Activated CD4-positive, alpha-beta memory T cell treated with anti-CD3 and anti-CD28 coated beads for 36 hours (primary cell): ENCODE results near the gene SHROOM3. TPM values are rescaled to one million over a fixed set of nuclear protein-coding genes. Genes with fewer than 3 reads are reported as not detected.

ENCODE experiments used
- CTCF ChIA-PET: fragments of 350-600 bp; sonication (Branson Sonifier 250); formaldehyde crosslinking; loops from one replicate; lab custom pipeline; 2021; ENCODE audit warnings: antibody characterized with exemption, inconsistent platforms; lab: Charles Lee
- POLR2A ChIA-PET: fragments of 350-600 bp; sonication (Branson Sonifier 250); formaldehyde crosslinking; loops from one replicate; lab custom pipeline; 2021; ENCODE audit warnings: antibody characterized with exemption; lab: Charles Lee
- DNase-seq: peaks from one replicate; pipeline ENCODE4 v3.0.0-alpha.2; 2020
- H3K27ac Mint-ChIP-seq: one replicate; pipeline ENCODE4 v1.8.0; 2021; ENCODE audit warnings: mixed read lengths
- H3K27me3 Mint-ChIP-seq: one replicate; pipeline ENCODE4 v1.8.0; 2021; ENCODE audit warnings: mixed read lengths
- H3K36me3 Mint-ChIP-seq: one replicate; pipeline ENCODE4 v1.8.0; 2021; ENCODE audit warnings: mixed read lengths
- H3K4me1 Mint-ChIP-seq: one replicate; pipeline ENCODE4 v1.8.0; 2021; ENCODE audit warnings: low read depth, mixed read lengths
- H3K4me3 Mint-ChIP-seq: one replicate; pipeline ENCODE4 v1.8.0; 2021; ENCODE audit warnings: mild to moderate bottlenecking, mixed read lengths
- H3K9me3 Mint-ChIP-seq: one replicate; pipeline ENCODE4 v1.8.0; 2021; ENCODE audit warnings: mixed read lengths
- intact Hi-C: fragments of 100-400 bp; cut with micrococcal nuclease; formaldehyde crosslinking; loops from one replicate; pipeline ENCODE4 v1.15.1; 2023
- total RNA-seq, 2 experiments: library from RNA; stranded (reverse); gene quantifications; one replicate each; pipeline ENCODE4 v1.2.3, GENCODE V29; 2021

The SHROOM3 gene
- total RNA-seq, 2 experiments from 2014 or later: not detected

GRCh38 chr4:76652389-76652788, 217.4 kb downstream of the SHROOM3 start:
- DNase-seq: no peak
- Mint-ChIP-seq H3K4me1 (no peaks in the 10 kb centered on the region), H3K36me3 (no peaks in the 10 kb centered on the region), H3K9me3 (peaks cover 5% of the 10 kb centered on the region), H3K27ac (no peak overlapping the region), H3K27me3 (peaks cover 4% of the 10 kb centered on the region), H3K4me3 (no peak overlapping the region)
- intact Hi-C loops: no loop called here
- POLR2A ChIA-PET: no interaction called here
- CTCF ChIA-PET: no interaction called here

GRCh38 chr4:76654084-76654483, 219.1 kb downstream of the SHROOM3 start:
- no peak for DNase-seq
- no peak overlapping the region for H3K4me3 Mint-ChIP-seq
- peaks cover 6% of the 10 kb centered on the region for H3K27me3 Mint-ChIP-seq
- no peak overlapping the region for H3K27ac Mint-ChIP-seq
- peaks cover 5% of the 10 kb centered on the region for H3K9me3 Mint-ChIP-seq
- peaks cover 4% of the 10 kb centered on the region for H3K4me1 Mint-ChIP-seq
- ChIA-PET POLR2A (no interaction called here), CTCF (no interaction called here)
- H3K36me3 Mint-ChIP-seq: no peaks in the 10 kb centered on the region
- intact Hi-C loops: no loop called here

GRCh38 chr4:76654791-76655190, 219.8 kb downstream of the SHROOM3 start:
- H3K27ac Mint-ChIP-seq: no peak overlapping the region
- peaks cover 8% of the 10 kb centered on the region for H3K27me3 Mint-ChIP-seq
- H3K4me1 Mint-ChIP-seq: peaks cover 4% of the 10 kb centered on the region
- peaks cover 5% of the 10 kb centered on the region for H3K9me3 Mint-ChIP-seq
- intact Hi-C loops: no loop called here
- ChIA-PET CTCF (interaction anchor here (0.6 kb wide), 1 partner anchor 12 kb away, joined by 4 read pairs; no protein-coding TSS in a partner anchor), POLR2A (no interaction called here)
- H3K36me3 Mint-ChIP-seq: no peaks in the 10 kb centered on the region
- no peak for DNase-seq
- no peak overlapping the region for H3K4me3 Mint-ChIP-seq

GRCh38 chr4:76655566-76656479, 220.8 kb downstream of the SHROOM3 start:
- ChIA-PET POLR2A (no interaction called here), CTCF (no interaction called here)
- no peak for DNase-seq
- Mint-ChIP-seq H3K9me3 (peaks cover 2% of the 10 kb centered on the region), H3K27ac (no peak overlapping the region), H3K27me3 (peaks cover 10% of the 10 kb centered on the region), H3K4me1 (peaks cover 4% of the 10 kb centered on the region), H3K4me3 (no peak overlapping the region), H3K36me3 (no peaks in the 10 kb centered on the region)
- intact Hi-C loops: no loop called here

- Mint-ChIP-seq H3K9me3 (no peaks in the 10 kb centered on the region), H3K4me1 (peaks cover 4% of the 10 kb centered on the region), H3K27me3 (peaks cover 11% of the 10 kb centered on the region), H3K4me3 (no peak overlapping the region), H3K27ac (no peak overlapping the region), H3K36me3 (no peaks in the 10 kb centered on the region)
- DNase-seq: no peak
- intact Hi-C loops: no loop called here
- ChIA-PET POLR2A (no interaction called here), CTCF (no interaction called here)
These were observed 222.4 kb downstream of the SHROOM3 start for GRCh38 chr4:76657443-76657842.

- H3K27ac Mint-ChIP-seq: no peak overlapping the region
- H3K27me3 Mint-ChIP-seq: peaks cover 11% of the 10 kb centered on the region
- no peak overlapping the region for H3K4me3 Mint-ChIP-seq
- H3K36me3 Mint-ChIP-seq: no peaks in the 10 kb centered on the region
- CTCF ChIA-PET: interaction anchor here (0.6 kb wide), 1 partner anchor 278 kb away, joined by 3 read pairs; no protein-coding TSS in a partner anchor
- POLR2A ChIA-PET: no interaction called here
- H3K4me1 Mint-ChIP-seq: peaks cover 4% of the 10 kb centered on the region
- intact Hi-C loops: no loop called here
- no peak for DNase-seq
- no peaks in the 10 kb centered on the region for H3K9me3 Mint-ChIP-seq
These were observed 223.4 kb downstream of the SHROOM3 start for GRCh38 chr4:76658231-76659102.

GRCh38 chr4:76659103-76659490, 224.1 kb downstream of the SHROOM3 start:
- ChIA-PET CTCF (interaction anchor here (0.6 kb wide), 1 partner anchor 277 kb away, joined by 3 read pairs; no protein-coding TSS in a partner anchor), POLR2A (no interaction called here)
- H3K9me3 Mint-ChIP-seq: no peaks in the 10 kb centered on the region
- H3K4me1 Mint-ChIP-seq: peaks cover 4% of the 10 kb centered on the region
- H3K4me3 Mint-ChIP-seq: no peak overlapping the region
- no peak overlapping the region for H3K27ac Mint-ChIP-seq
- no peaks in the 10 kb centered on the region for H3K36me3 Mint-ChIP-seq
- no peak for DNase-seq
- peaks cover 9% of the 10 kb centered on the region for H3K27me3 Mint-ChIP-seq
- intact Hi-C loops: no loop called here

- CTCF ChIA-PET: no interaction called here
- DNase-seq: no peak
- no peaks in the 10 kb centered on the region for H3K9me3 Mint-ChIP-seq
- H3K4me3 Mint-ChIP-seq: no peak overlapping the region
- peaks cover 7% of the 10 kb centered on the region for H3K4me1 Mint-ChIP-seq
- intact Hi-C loops: no loop called here
- peaks cover 11% of the 10 kb centered on the region for H3K27me3 Mint-ChIP-seq
- H3K36me3 Mint-ChIP-seq: no peaks in the 10 kb centered on the region
- H3K27ac Mint-ChIP-seq: no peak overlapping the region
- POLR2A ChIA-PET: no interaction called here
These were observed 228.8 kb downstream of the SHROOM3 start for GRCh38 chr4:76663824-76664223.

GRCh38 chr4:76665153-76665552, 230.1 kb downstream of the SHROOM3 start:
- POLR2A ChIA-PET: no interaction called here
- peaks cover 6% of the 10 kb centered on the region for H3K27me3 Mint-ChIP-seq
- H3K4me3 Mint-ChIP-seq: no peak overlapping the region
- CTCF ChIA-PET: interaction anchor here (0.7 kb wide), 1 partner anchor 380 kb away, joined by 4 read pairs; no protein-coding TSS in a partner anchor
- no peak overlapping the region for H3K27ac Mint-ChIP-seq
- H3K9me3 Mint-ChIP-seq: no peaks in the 10 kb centered on the region
- intact Hi-C loops: no loop called here
- DNase-seq: no peak
- peaks cover 5% of the 10 kb centered on the region for H3K4me1 Mint-ChIP-seq
- no peaks in the 10 kb centered on the region for H3K36me3 Mint-ChIP-seq

GRCh38 chr4:76665721-76666120, 230.7 kb downstream of the SHROOM3 start:
- Mint-ChIP-seq H3K36me3 (no peaks in the 10 kb centered on the region), H3K4me1 (peaks cover 5% of the 10 kb centered on the region), H3K9me3 (no peaks in the 10 kb centered on the region), H3K4me3 (no peak overlapping the region), H3K27ac (no peak overlapping the region), H3K27me3 (peaks cover 5% of the 10 kb centered on the region)
- CTCF ChIA-PET: interaction anchor here (0.7 kb wide), 1 partner anchor 379 kb away, joined by 4 read pairs; no protein-coding TSS in a partner anchor
- no peak for DNase-seq
- POLR2A ChIA-PET: no interaction called here
- intact Hi-C loops: no loop called here

GRCh38 chr4:76666944-76667532, 232.0 kb downstream of the SHROOM3 start:
- ChIA-PET CTCF (no interaction called here), POLR2A (no interaction called here)
- no peak for DNase-seq
- H3K27me3 Mint-ChIP-seq: peaks cover 5% of the 10 kb centered on the region
- no peak overlapping the region for H3K4me3 Mint-ChIP-seq
- H3K36me3 Mint-ChIP-seq: no peaks in the 10 kb centered on the region
- peaks cover 5% of the 10 kb centered on the region for H3K4me1 Mint-ChIP-seq
- no peaks in the 10 kb centered on the region for H3K9me3 Mint-ChIP-seq
- H3K27ac Mint-ChIP-seq: no peak overlapping the region
- intact Hi-C loops: no loop called here

- intact Hi-C loops: no loop called here
- Mint-ChIP-seq H3K36me3 (no peaks in the 10 kb centered on the region), H3K4me1 (peaks cover 5% of the 10 kb centered on the region), H3K4me3 (no peak overlapping the region), H3K9me3 (no peaks in the 10 kb centered on the region), H3K27ac (no peak overlapping the region), H3K27me3 (peaks cover 5% of the 10 kb centered on the region)
- CTCF ChIA-PET: no interaction called here
- no peak for DNase-seq
- POLR2A ChIA-PET: no interaction called here
These were observed 235.6 kb downstream of the SHROOM3 start for GRCh38 chr4:76670631-76671030.
